Suprapubic skin (tissue), 4 donors: ENCODE results near the gene PLLP. TPM values are rescaled to one million over a fixed set of nuclear protein-coding genes. Genes with fewer than 3 reads are reported as not detected.

ENCODE experiments used
- DNase-seq, 2 donors: peaks; one replicate each; pipeline ENCODE4 v3.0.0-alpha.2; 2019; ENCODE audit warnings: low spot score in 2 of 2
- H3K27ac ChIP-seq: fragments of 200-600 bp; sonication (generic); one replicate; pipeline ENCODE4 v1.5.1; 2019
- H3K27me3 ChIP-seq: fragments of 200-600 bp; sonication (generic); one replicate; pipeline ENCODE4 v1.5.1; 2019
- H3K36me3 ChIP-seq: fragments of 200-600 bp; sonication (generic); one replicate; pipeline ENCODE4 v1.5.1; 2019
- H3K4me1 ChIP-seq: fragments of 200-600 bp; sonication (generic); one replicate; pipeline ENCODE4 v1.5.1; 2019
- H3K4me3 ChIP-seq: fragments of 200-600 bp; sonication (generic); one replicate; pipeline ENCODE4 v1.5.1; 2019; ENCODE audit warnings: mild to moderate bottlenecking
- H3K9me3 ChIP-seq: fragments of 200-600 bp; sonication (generic); one replicate; pipeline ENCODE4 v1.5.1; 2019
- CTCF ChIP-seq, 2 donors: fragments of 200-600 bp in 1 of 2; fragments of 450-650 bp in 1 of 2; sonication (generic) in 1 of 2; IDR thresholded peaks; one replicate each; pipeline ENCODE4 v1.5.1; 2016 to 2019; ENCODE audit warnings: antibody characterized with exemption in 2 of 2, mild to moderate bottlenecking in 1 of 2, moderate library complexity in 1 of 2
- EP300 ChIP-seq: sonication (generic); formaldehyde crosslinking; IDR thresholded peaks from one replicate; pipeline ENCODE4 v1.6.1; 2017; ENCODE audit warnings: antibody characterized with exemption
- POLR2A ChIP-seq, 2 donors: fragments of 450-650 bp; IDR thresholded peaks; one replicate each; pipeline ENCODE4 v1.6.1; 2017; ENCODE audit warnings: antibody characterized with exemption in 2 of 2, mild to moderate bottlenecking in 2 of 2, moderate library complexity in 2 of 2
- POLR2AphosphoS5 ChIP-seq, 3 donors: sonication (generic); formaldehyde crosslinking; IDR thresholded peaks; one replicate each; pipeline ENCODE4 v1.6.1; 2017; ENCODE audit warnings: antibody characterized with exemption in 3 of 3
- WGBS: methylation state at CpG from one replicate; pipeline ENCODE4 v1.1.5; 2018; 5-methylcytosine and 5-hydroxymethylcytosine counted together
- total RNA-seq, 4 donors: library from RNA; depleted of rRNA; stranded (reverse); fragments of >200 nt; gene quantifications; one replicate each; pipeline ENCODE4 v1.1.0, GENCODE V29; 2016

PLLP gene
- total RNA-seq, 4 donors from 2014 or later, result 34.7 to 215 (median 205) TPM

GRCh38 chr16:57216968-57217367 lies 67.5 kb downstream of the PLLP start:
- WGBS, result 90% methylated on average over 2 of the region's 2 CpGs
- Histone ChIP-seq H3K4me1 (peaks cover 10% of the 10 kb centered on the region), H3K4me3 (no peak overlapping the region), H3K27me3 (no peaks in the 10 kb centered on the region), H3K9me3 (no peaks in the 10 kb centered on the region), H3K27ac (no peak overlapping the region), H3K36me3 (peaks cover 85% of the 10 kb centered on the region)
- TF ChIP-seq POLR2AphosphoS5 (IDR thresholded peaks at IDR 0.05) (no peak), POLR2A (IDR thresholded peaks at IDR 0.05) (no peak), CTCF (IDR thresholded peaks at IDR 0.05) (no peak), EP300 (no peak)
- DNase-seq, result no peak

GRCh38 chr16:57213462-57213861 lies 71.0 kb downstream of the PLLP start:
- no peak for DNase-seq
- no peak for TF ChIP-seq EP300
- no peak for TF ChIP-seq CTCF (IDR thresholded peaks at IDR 0.05)
- TF ChIP-seq POLR2AphosphoS5 (IDR thresholded peaks at IDR 0.05), result no peak
- no peak for TF ChIP-seq POLR2A (IDR thresholded peaks at IDR 0.05)
- WGBS, result 41% methylated on average over 1 of the region's 1 CpG
- Histone ChIP-seq H3K9me3 (no peaks in the 10 kb centered on the region), H3K36me3 (peaks cover 89% of the 10 kb centered on the region), H3K27me3 (no peaks in the 10 kb centered on the region), H3K4me3 (no peak overlapping the region), H3K27ac (no peak overlapping the region), H3K4me1 (peaks cover 10% of the 10 kb centered on the region)

DNA sequence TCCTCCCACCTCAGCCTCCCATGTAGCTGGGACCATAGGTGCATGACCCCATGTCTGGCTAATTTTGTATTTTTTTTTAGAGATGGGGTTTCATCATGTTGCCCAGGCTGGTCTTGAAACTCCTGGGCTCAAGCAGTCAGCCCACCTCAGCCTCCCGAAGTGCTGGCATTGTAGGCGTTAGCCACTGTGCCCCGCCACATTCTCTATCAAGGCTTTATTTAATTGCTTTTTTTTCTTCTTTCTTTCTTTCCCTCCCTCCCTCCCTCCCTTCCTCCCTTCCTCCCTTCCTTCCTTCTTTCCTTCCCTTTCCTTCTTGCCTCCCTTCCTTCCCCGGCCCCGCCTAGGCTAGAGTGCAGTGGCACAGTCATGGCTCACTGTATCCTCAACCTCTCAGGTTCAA lies 74.7 kb downstream of the PLLP start:
- peaks cover 10% of the 10 kb centered on the region for H3K4me1 ChIP-seq
- no peak overlapping the region for H3K27ac ChIP-seq
- TF ChIP-seq POLR2AphosphoS5 (IDR thresholded peaks at IDR 0.05) (no peak), CTCF (IDR thresholded peaks at IDR 0.05) (no peak), EP300 (no peak), POLR2A (IDR thresholded peaks at IDR 0.05) (no peak)
- H3K9me3 ChIP-seq, result no peaks in the 10 kb centered on the region
- DNase-seq, result no peak
- H3K27me3 ChIP-seq, result no peaks in the 10 kb centered on the region
- H3K36me3 ChIP-seq, result peaks cover 86% of the 10 kb centered on the region
- no peak overlapping the region for H3K4me3 ChIP-seq
- WGBS, result 95% methylated on average over 5 of the region's 5 CpGs

GRCh38 chr16:57208926-57209325 lies 75.5 kb downstream of the PLLP start:
- H3K4me1 ChIP-seq, result peaks cover 10% of the 10 kb centered on the region
- H3K27me3 ChIP-seq, result no peaks in the 10 kb centered on the region
- no peak overlapping the region for H3K4me3 ChIP-seq
- WGBS, result 93% methylated on average over 1 of the region's 1 CpG
- H3K36me3 ChIP-seq, result peaks cover 81% of the 10 kb centered on the region
- no peak for TF ChIP-seq CTCF (IDR thresholded peaks at IDR 0.05)
- TF ChIP-seq POLR2AphosphoS5 (IDR thresholded peaks at IDR 0.05), result no peak
- no peak for TF ChIP-seq POLR2A (IDR thresholded peaks at IDR 0.05)
- TF ChIP-seq EP300, result no peak
- H3K27ac ChIP-seq, result no peak overlapping the region
- H3K9me3 ChIP-seq, result no peaks in the 10 kb centered on the region
- DNase-seq, result no peak

Other genes starting within 250 kb of the PLLP start
- 10 to 100 TPM; 12.7 to 23.1 (median 15.7) TPM for gene CPNE2, start 192.1 kb downstream of the PLLP start, total RNA-seq
- 100 to 1,000 TPM in 1 of 4 donors, 10 to 100 TPM in 3; 47.1 to 109 (median 60.3) TPM for gene PSME3IP1, start 98.6 kb downstream of the PLLP start, total RNA-seq
- 10 to 100 TPM; 16.3 to 48.3 (median 35.2) TPM for gene RSPRY1, start 98.3 kb downstream of the PLLP start, total RNA-seq
- gene ARL2BP, start 39.4 kb downstream of the PLLP start, total RNA-seq, result 10 to 100 TPM; 27.8 to 66.2 (median 51.0) TPM
- 10 to 100 TPM in 1 of 4 donors, 1 to 10 TPM in 3; 1.5 to 11.7 (median 3.3) TPM for gene CCL22, start 74.1 kb upstream of the PLLP start, total RNA-seq
- 10 to 100 TPM; 12.8 to 25.1 (median 13.6) TPM for gene CX3CL1, start 87.8 kb upstream of the PLLP start, total RNA-seq
- gene CCL17, start 120.1 kb upstream of the PLLP start, total RNA-seq, result 1 to 10 TPM in 1 of 4 donors, not detected in 3; 2.6 TPM
- gene CIAPIN1, start 162.7 kb upstream of the PLLP start, total RNA-seq, result 10 to 100 TPM; 32.2 to 40.0 (median 35.7) TPM
- gene COQ9, start 162.8 kb upstream of the PLLP start, total RNA-seq, result 10 to 100 TPM; 45.7 to 60.1 (median 48.8) TPM
- 10 to 100 TPM; 65.0 to 80.3 (median 72.0) TPM for gene POLR2C, start 178.0 kb upstream of the PLLP start, total RNA-seq
- 10 to 100 TPM; 29.8 to 66.8 (median 51.3) TPM for gene DOK4, start 201.8 kb upstream of the PLLP start, total RNA-seq